GM18508 (cell line): Measurements from ENCODE around the gene ACP4.

Experiments
- ATAC-seq: cut with Tn5 transposase; IDR thresholded peaks from one replicate; pipeline ENCODE4 v1.9.1; 2021; ENCODE audit warnings: moderate number of reproducible peaks; ENCODE audit not compliant: insufficient read depth, unreplicated experiment

Gene ACP4

DNA sequence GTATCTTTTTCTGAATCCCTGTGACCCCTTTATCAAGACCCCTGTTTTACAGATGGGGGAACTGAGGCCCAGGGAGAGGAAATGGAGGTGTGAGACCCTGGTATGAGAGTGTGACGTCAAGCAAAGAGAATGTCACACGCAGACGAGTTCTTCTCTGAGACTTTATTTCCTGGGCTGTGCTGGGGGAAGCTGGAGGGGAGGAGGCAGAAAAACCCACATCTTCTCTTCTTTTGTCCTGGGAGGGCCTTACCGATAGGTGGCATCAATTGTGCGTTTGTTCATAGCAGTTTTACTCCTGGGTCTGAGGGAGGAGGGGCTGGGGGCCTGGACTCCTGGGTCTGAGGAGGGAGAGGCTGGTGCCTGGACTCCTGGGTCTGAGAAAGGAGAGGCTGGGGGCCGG, 48.0 kb downstream of the ACP4 start:
- no peak for ATAC-seq

- ATAC-seq = no peak
Observed at GRCh38 chr19:50839712-50840655, 49.8 kb downstream of the ACP4 start.

DNA sequence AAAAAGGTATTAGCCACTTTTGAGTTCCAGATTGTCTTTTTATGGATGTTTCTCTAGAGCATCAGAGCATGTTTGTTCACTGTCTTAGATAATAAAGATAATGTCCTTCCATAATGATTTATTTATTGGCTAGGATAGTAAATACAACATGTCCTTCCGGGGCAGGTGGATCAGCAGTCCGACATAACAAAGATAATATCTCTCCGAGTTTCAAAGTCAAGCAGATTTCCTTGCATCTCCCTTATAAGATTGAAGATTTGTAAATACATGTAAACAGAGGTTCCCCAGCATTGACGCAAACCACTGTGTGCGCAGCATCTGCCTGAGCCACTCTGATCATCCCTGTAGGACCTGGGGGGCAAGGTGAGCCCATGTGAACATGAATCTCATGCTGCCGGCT, 51.9 kb downstream of the ACP4 start:
- ATAC-seq = no peak

DNA sequence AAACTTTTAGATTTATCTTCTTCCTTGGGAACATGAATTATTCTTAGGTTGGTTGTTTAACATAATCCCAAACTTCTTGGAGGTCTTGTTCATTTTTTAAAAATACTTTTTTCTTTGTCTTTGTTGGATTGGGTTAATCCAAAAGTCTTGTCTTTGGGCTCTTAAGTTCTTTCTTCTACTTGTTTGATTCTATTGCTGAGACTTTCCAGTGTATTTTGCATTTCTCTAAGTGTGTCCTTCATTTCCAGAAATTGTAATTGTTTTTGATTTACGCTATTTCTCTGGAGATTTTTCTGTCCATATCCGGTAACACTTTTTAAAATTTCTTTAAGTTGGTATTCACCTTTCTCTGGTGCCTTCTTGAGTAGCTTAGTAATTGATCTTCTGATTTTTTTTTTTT, 53.0 kb downstream of the ACP4 start:
- no peak for ATAC-seq

- no peak for ATAC-seq
Observed at GRCh38 chr19:50843701-50844221, 53.5 kb downstream of the ACP4 start.

DNA sequence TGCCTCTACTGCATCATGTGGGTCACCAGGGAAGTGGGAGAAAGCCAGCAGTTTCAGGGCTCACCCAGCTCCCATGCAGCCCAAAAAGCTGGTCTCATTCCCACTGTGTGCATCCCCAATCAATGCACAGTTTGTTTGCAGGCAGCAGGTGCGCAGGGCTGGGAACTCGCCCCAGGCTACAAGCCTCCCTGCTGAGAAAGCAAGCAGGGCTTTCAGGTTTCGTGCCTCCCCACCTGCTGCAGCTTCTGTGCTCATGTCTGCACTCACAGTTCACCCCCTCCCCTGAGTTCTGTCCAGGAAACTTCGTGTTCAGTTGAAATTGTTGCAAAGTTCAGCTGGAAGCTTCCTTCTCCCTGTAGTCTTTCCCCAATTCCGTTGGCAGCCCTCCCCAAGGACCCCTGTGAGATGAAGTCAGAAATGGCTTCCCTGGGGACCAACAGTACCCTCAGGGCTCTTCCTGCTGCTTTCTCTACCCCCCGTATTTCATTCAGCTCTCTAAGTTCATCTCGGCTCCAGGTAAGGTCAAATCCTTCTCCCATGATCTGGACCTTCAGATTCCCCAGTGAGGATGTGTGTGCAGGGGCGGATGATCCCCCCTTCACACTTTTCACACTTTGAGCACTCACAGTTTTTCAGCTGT, 54.2 kb downstream of the ACP4 start:
- ATAC-seq = no peak
